HG02884 (cell line): ENCODE measurements around the gene RBM39.
"Not testable (repeated sequence)": the region's sequence is repeated elsewhere in the genome, so short reads cannot be mapped to it uniquely, and the experiment has no call there.

Experiments
- ATAC-seq: cut with Tn5 transposase; IDR thresholded peaks from one replicate; pipeline ENCODE4 v1.9.1; 2021; ENCODE audit warnings: mild to moderate bottlenecking, moderate library complexity; ENCODE audit not compliant: unreplicated experiment

RBM39 gene

GRCh38 chr20:35756404-35756803, 14.3 kb upstream of the RBM39 start:
- no peak for ATAC-seq

GRCh38 chr20:35750611-35751010, 8.6 kb upstream of the RBM39 start:
- no peak for ATAC-seq

GRCh38 chr20:35744492-35744841, 2.4 kb upstream of the RBM39 start:
- ATAC-seq = not testable (repeated sequence)

- ATAC-seq = no peak
These were observed 1.8 kb upstream of the RBM39 start for GRCh38 chr20:35743693-35744491.

GRCh38 chr20:35742741-35743523, 872 bp upstream of the RBM39 start:
- ATAC-seq = no peak

- no peak for ATAC-seq
These were observed 2.5 kb downstream of the RBM39 start for GRCh38 chr20:35739294-35740163.

- no peak for ATAC-seq
These were observed 3.5 kb downstream of the RBM39 start for GRCh38 chr20:35738410-35739179.

GRCh38 chr20:35737865-35738333, 4.2 kb downstream of the RBM39 start:
- no peak for ATAC-seq

GRCh38 chr20:35735826-35736470, 6.1 kb downstream of the RBM39 start:
- no peak for ATAC-seq

GRCh38 chr20:35734777-35735649, 7.0 kb downstream of the RBM39 start:
- no peak for ATAC-seq

- ATAC-seq = no peak
These were observed 7.7 kb downstream of the RBM39 start for GRCh38 chr20:35734374-35734773.

- ATAC-seq = no peak
These were observed 9.4 kb downstream of the RBM39 start for GRCh38 chr20:35732644-35732982.

- ATAC-seq = no peak
These were observed 10.0 kb downstream of the RBM39 start for GRCh38 chr20:35731862-35732643.

GRCh38 chr20:35731469-35731788, 10.6 kb downstream of the RBM39 start:
- ATAC-seq = no peak

GRCh38 chr20:35730583-35731468, 11.2 kb downstream of the RBM39 start:
- no peak for ATAC-seq

GRCh38 chr20:35729836-35730582, 12.1 kb downstream of the RBM39 start:
- ATAC-seq = no peak

GRCh38 chr20:35729283-35729807, 12.7 kb downstream of the RBM39 start:
- no peak for ATAC-seq
